SKM-1 treated with dmso at 0.1 percent for 144 hours (cell line): Measurements from ENCODE around the gene KIAA2012.

Source experiments
- DNase-seq: peaks from one replicate; lab custom pipeline; 2025; ENCODE audit not compliant: unreplicated experiment; lab: John Stamatoyannopoulos, UW

Gene KIAA2012

GRCh38 chr2:202042444-202042843 is 30.6 kb upstream of the KIAA2012 start:
- DNase-seq = no peak

GRCh38 chr2:202043475-202043874 is 29.6 kb upstream of the KIAA2012 start:
- no peak for DNase-seq

GRCh38 chr2:202044777-202045176 is 28.3 kb upstream of the KIAA2012 start:
- no peak for DNase-seq

- DNase-seq = no peak
Measured at GRCh38 chr2:202046572-202046971, 26.5 kb upstream of the KIAA2012 start.

GRCh38 chr2:202049092-202049728 is 23.8 kb upstream of the KIAA2012 start:
- no peak for DNase-seq

- DNase-seq = no peak
Measured at GRCh38 chr2:202049840-202050239, 23.2 kb upstream of the KIAA2012 start.

- no peak for DNase-seq
Measured at GRCh38 chr2:202050652-202051051, 22.4 kb upstream of the KIAA2012 start.

- no peak for DNase-seq
Measured at GRCh38 chr2:202051499-202052161, 21.4 kb upstream of the KIAA2012 start.

GRCh38 chr2:202052235-202052634 is 20.8 kb upstream of the KIAA2012 start:
- DNase-seq = peak; percentile 26

- DNase-seq = no peak
Measured at GRCh38 chr2:202054679-202055078, 18.4 kb upstream of the KIAA2012 start.

- DNase-seq = no peak
Measured at GRCh38 chr2:202056611-202057010, 16.4 kb upstream of the KIAA2012 start.

GRCh38 chr2:202060218-202060617 is 12.8 kb upstream of the KIAA2012 start:
- DNase-seq = no peak

- DNase-seq = no peak
Measured at GRCh38 chr2:202061695-202062094, 11.4 kb upstream of the KIAA2012 start.

GRCh38 chr2:202064171-202064880 is 8.7 kb upstream of the KIAA2012 start:
- DNase-seq = no peak

GRCh38 chr2:202064881-202065230 is 8.2 kb upstream of the KIAA2012 start:
- no peak for DNase-seq

- no peak for DNase-seq
Measured at GRCh38 chr2:202065876-202066275, 7.2 kb upstream of the KIAA2012 start.

GRCh38 chr2:202066875-202067274 is 6.2 kb upstream of the KIAA2012 start:
- no peak for DNase-seq

GRCh38 chr2:202067589-202067988 is 5.5 kb upstream of the KIAA2012 start:
- no peak for DNase-seq

- peak; percentile 87 for DNase-seq
Measured at GRCh38 chr2:202069170-202070067, 3.6 kb upstream of the KIAA2012 start.

- no peak for DNase-seq
Measured at GRCh38 chr2:202071107-202071506, 1.9 kb upstream of the KIAA2012 start.

- no peak for DNase-seq
Measured at GRCh38 chr2:202072226-202072625, 829 bp upstream of the KIAA2012 start.
